MG63 (cell line): Measurements from ENCODE around the gene ANKRD24. TPM values are rescaled to one million over a fixed set of nuclear protein-coding genes. Genes with fewer than 3 reads are reported as not detected.
"Not testable (repeated sequence)": the region's sequence is repeated elsewhere in the genome, so short reads cannot be mapped to it uniquely, and the experiment has no call there.

Source experiments
- DNase-seq: peaks from one replicate; pipeline ENCODE4 v3.0.0-alpha.2; 2020
- H3K27me3 ChIP-seq: fragments of 250-450 bp; sonication (Bioruptor Pico); 2 replicates; pipeline ENCODE4 v1.5.1; 2020; ENCODE audit warnings: mild to moderate bottlenecking, moderate library complexity
- H3K36me3 ChIP-seq: fragments of 250-450 bp; sonication (Bioruptor Pico); 2 replicates; pipeline ENCODE4 v1.5.1; 2020; ENCODE audit warnings: mild to moderate bottlenecking, moderate library complexity
- H3K4me3 ChIP-seq: fragments of 250-450 bp; sonication (Bioruptor Pico); 2 replicates; pipeline ENCODE4 v1.5.1; 2020; ENCODE audit warnings: mild to moderate bottlenecking, moderate library complexity
- H3K9me3 ChIP-seq: fragments of 250-450 bp; sonication (Bioruptor Pico); 2 replicates; pipeline ENCODE4 v1.5.1; 2020; ENCODE audit warnings: mild to moderate bottlenecking, moderate library complexity
- total RNA-seq: library from RNA; depleted of rRNA; stranded (reverse); fragments of >200 nt; shearing (Covaris generic); gene quantifications from 2 replicates; pipeline ENCODE4 v1.2.3, GENCODE V29; 2014; ENCODE audit warnings: low replicate concordance

The ANKRD24 gene
- total RNA-seq, 1 experiment from 2014 or later = 0.13 TPM

GRCh38 chr19:4232614-4233281 is 50.3 kb downstream of the ANKRD24 start:
- peak; percentile 16 for DNase-seq
- Histone ChIP-seq H3K9me3 (no peaks in the 10 kb centered on the region), H3K4me3 (no peak overlapping the region), H3K36me3 (no peaks in the 10 kb centered on the region), H3K27me3 (peaks cover 2% of the 10 kb centered on the region)

GRCh38 chr19:4233282-4233853 is 50.9 kb downstream of the ANKRD24 start:
- Histone ChIP-seq H3K36me3 (no peaks in the 10 kb centered on the region), H3K4me3 (no peak overlapping the region), H3K27me3 (no peaks in the 10 kb centered on the region; the same call in 1 of the 2 replicates), H3K9me3 (no peaks in the 10 kb centered on the region)
- peak; percentile 29 for DNase-seq

GRCh38 chr19:4234142-4234861 is 51.8 kb downstream of the ANKRD24 start:
- no peaks in the 10 kb centered on the region for H3K9me3 ChIP-seq
- no peak for DNase-seq
- no peak overlapping the region for H3K4me3 ChIP-seq
- no peaks in the 10 kb centered on the region for H3K36me3 ChIP-seq
- H3K27me3 ChIP-seq = no peaks in the 10 kb centered on the region

GRCh38 chr19:4234862-4235201 is 52.3 kb downstream of the ANKRD24 start:
- Histone ChIP-seq H3K4me3 (no peak overlapping the region), H3K9me3 (no peaks in the 10 kb centered on the region), H3K36me3 (no peaks in the 10 kb centered on the region), H3K27me3 (no peaks in the 10 kb centered on the region)
- no peak for DNase-seq

- not testable (repeated sequence) for H3K4me3 ChIP-seq, DNase-seq, H3K9me3 ChIP-seq
These were observed 55.0 kb downstream of the ANKRD24 start for GRCh38 chr19:4237510-4237909.

GRCh38 chr19:4238831-4239230 is 56.3 kb downstream of the ANKRD24 start:
- no peak for DNase-seq

More at GRCh38 chr19:4237510-4237909, 55.0 kb downstream of the ANKRD24 start:
- not testable (repeated sequence) for H3K27me3 ChIP-seq, H3K36me3 ChIP-seq

GRCh38 chr19:4241824-4242430 is 59.4 kb downstream of the ANKRD24 start:
- no peak for DNase-seq
- Histone ChIP-seq H3K4me3 (no peak overlapping the region), H3K27me3 (no peaks in the 10 kb centered on the region), H3K9me3 (peaks cover 4% of the 10 kb centered on the region), H3K36me3 (no peaks in the 10 kb centered on the region)

More at GRCh38 chr19:4238831-4239230, 56.3 kb downstream of the ANKRD24 start:
- no peaks in the 10 kb centered on the region for H3K36me3 ChIP-seq
- H3K27me3 ChIP-seq = no peaks in the 10 kb centered on the region
- peaks cover 4% of the 10 kb centered on the region for H3K9me3 ChIP-seq
- no peak overlapping the region for H3K4me3 ChIP-seq

- not testable (repeated sequence) for H3K9me3 ChIP-seq, H3K36me3 ChIP-seq, DNase-seq, H3K4me3 ChIP-seq, H3K27me3 ChIP-seq
These were observed 63.4 kb downstream of the ANKRD24 start for GRCh38 chr19:4245938-4246337.

GRCh38 chr19:4246767-4247593 is 64.5 kb downstream of the ANKRD24 start, which contains the start of gene YJU2:
Gene YJU2, plus strand, starts transcription at chr19:4247080. Its CDS starts 67 bp downstream, at chr19:4247147.
- DNase-seq = peak; percentile 94
- no peaks in the 10 kb centered on the region for H3K27me3 ChIP-seq
- peaks cover 2% of the 10 kb centered on the region; the same call in 1 of the 2 replicates for H3K36me3 ChIP-seq
- peak within 1 kb of the TSS; percentile 89 for H3K4me3 ChIP-seq
- H3K9me3 ChIP-seq = peaks cover 2% of the 10 kb centered on the region

- DNase-seq = no peak
- Histone ChIP-seq H3K9me3 (no peaks in the 10 kb centered on the region), H3K4me3 (no peak overlapping the region), H3K27me3 (no peaks in the 10 kb centered on the region), H3K36me3 (peaks cover 14% of the 10 kb centered on the region)
These were observed 74.1 kb downstream of the ANKRD24 start for GRCh38 chr19:4256563-4256962.

- Histone ChIP-seq H3K9me3 (no peaks in the 10 kb centered on the region), H3K4me3 (no peak overlapping the region), H3K36me3 (peaks cover 14% of the 10 kb centered on the region), H3K27me3 (no peaks in the 10 kb centered on the region)
- no peak for DNase-seq
These were observed 74.5 kb downstream of the ANKRD24 start for GRCh38 chr19:4257025-4257424.

- no peak for DNase-seq
- H3K36me3 ChIP-seq = peaks cover 11% of the 10 kb centered on the region
- H3K4me3 ChIP-seq = no peak overlapping the region
- H3K27me3 ChIP-seq = no peaks in the 10 kb centered on the region
- H3K9me3 ChIP-seq = no peaks in the 10 kb centered on the region
These were observed 75.7 kb downstream of the ANKRD24 start for GRCh38 chr19:4258181-4258580.

GRCh38 chr19:4260613-4261191 is 78.2 kb downstream of the ANKRD24 start:
- no peak for DNase-seq
- Histone ChIP-seq H3K36me3 (peaks cover 8% of the 10 kb centered on the region), H3K9me3 (no peaks in the 10 kb centered on the region), H3K27me3 (no peaks in the 10 kb centered on the region), H3K4me3 (no peak overlapping the region)

- no peaks in the 10 kb centered on the region for H3K9me3 ChIP-seq
- no peaks in the 10 kb centered on the region for H3K27me3 ChIP-seq
- no peak overlapping the region for H3K4me3 ChIP-seq
- no peak for DNase-seq
- no peaks in the 10 kb centered on the region for H3K36me3 ChIP-seq
These were observed 82.3 kb downstream of the ANKRD24 start for GRCh38 chr19:4264812-4265211.

GRCh38 chr19:4266253-4267000 is 83.9 kb downstream of the ANKRD24 start:
- no peak overlapping the region for H3K4me3 ChIP-seq
- no peaks in the 10 kb centered on the region for H3K27me3 ChIP-seq
- DNase-seq = no peak
- H3K36me3 ChIP-seq = no peaks in the 10 kb centered on the region; the same call in 1 of the 2 replicates
- no peaks in the 10 kb centered on the region for H3K9me3 ChIP-seq
